GM19452 (cell line): ENCODE results near the gene RHBDF1.

Experiments
- ATAC-seq: cut with Tn5 transposase; IDR thresholded peaks from one replicate; pipeline ENCODE4 v1.9.1; 2021; ENCODE audit not compliant: unreplicated experiment

Gene RHBDF1, protein sequence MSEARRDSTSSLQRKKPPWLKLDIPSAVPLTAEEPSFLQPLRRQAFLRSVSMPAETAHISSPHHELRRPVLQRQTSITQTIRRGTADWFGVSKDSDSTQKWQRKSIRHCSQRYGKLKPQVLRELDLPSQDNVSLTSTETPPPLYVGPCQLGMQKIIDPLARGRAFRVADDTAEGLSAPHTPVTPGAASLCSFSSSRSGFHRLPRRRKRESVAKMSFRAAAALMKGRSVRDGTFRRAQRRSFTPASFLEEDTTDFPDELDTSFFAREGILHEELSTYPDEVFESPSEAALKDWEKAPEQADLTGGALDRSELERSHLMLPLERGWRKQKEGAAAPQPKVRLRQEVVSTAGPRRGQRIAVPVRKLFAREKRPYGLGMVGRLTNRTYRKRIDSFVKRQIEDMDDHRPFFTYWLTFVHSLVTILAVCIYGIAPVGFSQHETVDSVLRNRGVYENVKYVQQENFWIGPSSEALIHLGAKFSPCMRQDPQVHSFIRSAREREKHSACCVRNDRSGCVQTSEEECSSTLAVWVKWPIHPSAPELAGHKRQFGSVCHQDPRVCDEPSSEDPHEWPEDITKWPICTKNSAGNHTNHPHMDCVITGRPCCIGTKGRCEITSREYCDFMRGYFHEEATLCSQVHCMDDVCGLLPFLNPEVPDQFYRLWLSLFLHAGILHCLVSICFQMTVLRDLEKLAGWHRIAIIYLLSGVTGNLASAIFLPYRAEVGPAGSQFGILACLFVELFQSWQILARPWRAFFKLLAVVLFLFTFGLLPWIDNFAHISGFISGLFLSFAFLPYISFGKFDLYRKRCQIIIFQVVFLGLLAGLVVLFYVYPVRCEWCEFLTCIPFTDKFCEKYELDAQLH

DNA sequence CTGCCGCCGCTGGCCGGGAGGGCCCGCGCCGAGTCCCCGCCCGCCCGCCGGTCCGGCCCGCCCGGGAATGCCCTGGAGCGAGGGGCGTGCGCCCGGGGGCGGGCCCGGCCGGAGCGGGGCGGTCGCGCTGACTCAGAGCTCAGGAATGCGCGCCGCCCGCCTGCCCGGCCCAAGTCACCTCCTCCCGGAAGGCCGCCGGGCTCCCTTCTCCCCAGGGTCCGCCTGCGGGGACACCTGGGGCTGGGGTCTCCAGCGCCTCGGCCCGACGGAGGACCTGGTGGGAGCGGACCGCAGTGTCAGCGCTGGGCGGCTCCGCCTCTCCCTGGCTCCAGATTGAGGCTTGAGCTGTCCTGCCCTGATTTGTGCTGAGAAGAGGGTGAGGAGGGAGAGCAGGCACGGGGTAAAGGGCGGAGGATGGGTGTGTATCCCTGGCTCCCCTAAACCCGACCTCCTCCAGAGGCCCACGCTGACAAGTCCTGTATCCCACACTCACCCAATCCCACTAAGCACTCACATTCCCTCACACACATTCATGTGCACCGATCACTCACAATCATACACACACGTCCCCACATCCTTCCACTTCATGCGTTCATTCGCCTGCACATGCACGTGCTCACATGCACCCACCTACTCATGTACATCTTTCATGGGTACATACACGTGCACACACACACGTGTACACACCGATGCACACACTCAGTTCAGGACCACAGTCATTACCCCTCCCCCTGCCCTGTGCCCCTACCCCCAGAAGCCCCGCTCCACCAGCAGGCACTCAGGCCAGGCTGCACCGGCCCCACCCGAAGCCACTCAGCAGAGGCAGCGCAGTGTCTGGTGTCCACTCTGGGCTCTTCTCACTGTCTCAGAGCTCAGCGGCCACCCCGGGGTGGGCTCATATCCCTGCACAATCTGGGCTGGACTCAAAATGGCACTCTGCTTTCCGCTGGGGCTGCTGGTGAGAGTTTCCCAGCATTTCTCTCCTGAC lies at the start of gene RHBDF1:
RHBDF1 (minus strand) TSS at position 71 of the 988 bp plus-strand sequence. CDS start 7,616 bp downstream, outside the sequence.
- no peak for ATAC-seq

DNA sequence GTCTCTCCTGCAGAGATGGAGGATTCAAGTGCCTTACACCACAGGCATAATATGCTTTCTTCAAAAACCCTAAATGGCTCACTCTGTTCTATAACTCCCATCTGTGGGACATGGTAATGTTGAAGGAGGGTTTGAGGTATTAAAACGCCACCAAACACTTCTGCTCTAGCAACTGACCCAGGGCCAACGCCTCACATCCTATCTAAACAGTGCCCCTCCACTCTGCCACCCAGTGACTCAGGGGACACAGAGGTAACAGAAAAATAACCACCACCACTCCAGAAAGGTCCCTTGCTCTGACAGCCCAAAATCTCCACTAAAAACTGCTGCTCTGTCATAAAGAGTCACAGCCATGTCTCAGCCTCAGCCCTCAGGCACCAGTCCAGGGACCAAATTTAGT lies 48.3 kb upstream of the RHBDF1 start:
- no peak for ATAC-seq

DNA sequence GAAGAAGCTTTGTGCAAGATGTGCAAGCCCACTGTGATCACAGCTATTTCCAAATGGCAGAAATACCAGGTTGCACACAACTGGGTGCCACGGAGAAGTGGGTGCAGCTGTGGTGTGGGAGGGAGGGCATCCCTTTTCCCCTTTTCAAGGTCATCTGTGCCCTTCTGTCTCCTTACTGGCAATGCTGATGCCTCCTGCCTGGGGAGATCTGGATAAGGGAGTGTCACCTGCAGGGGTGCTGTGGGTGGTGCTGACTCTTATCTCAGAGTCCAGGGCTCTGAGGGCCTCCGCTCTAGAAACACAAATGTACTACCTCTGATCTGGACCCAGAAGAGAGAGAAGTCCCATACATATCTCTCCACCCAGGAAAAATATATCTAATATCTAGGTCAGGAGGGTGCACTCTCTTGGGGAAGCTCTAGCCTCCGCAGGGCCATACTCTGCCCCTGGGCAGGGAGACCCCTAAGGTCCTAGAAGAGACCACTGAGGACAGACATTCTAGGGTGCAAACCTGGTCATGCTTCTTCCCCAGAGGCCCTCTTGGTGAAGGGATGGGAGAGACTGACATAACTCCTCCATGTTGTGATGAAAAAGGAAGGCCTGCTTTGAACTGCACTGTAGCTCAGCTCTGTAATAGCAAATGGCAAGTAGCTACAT lies 47.5 kb upstream of the RHBDF1 start:
- no peak for ATAC-seq

DNA sequence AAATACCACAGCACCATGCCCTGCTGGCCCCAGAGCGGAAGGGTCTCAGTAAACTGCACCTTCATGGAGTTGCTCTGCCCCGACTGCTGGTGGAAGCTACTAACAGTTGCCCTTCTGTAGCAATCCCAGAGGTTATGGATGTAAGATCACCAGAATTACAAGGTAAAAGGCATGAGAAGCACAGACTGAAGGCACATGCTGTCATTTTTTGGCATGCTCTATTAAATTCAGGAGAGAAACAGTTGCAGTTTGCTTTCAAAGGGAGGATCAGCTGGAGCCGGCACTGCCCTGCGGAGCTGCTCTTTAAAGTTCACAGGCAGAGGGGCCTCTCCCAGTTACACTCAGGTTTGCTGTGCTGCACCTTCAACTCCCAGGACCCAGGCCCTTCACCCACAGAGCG lies 46.9 kb upstream of the RHBDF1 start:
- ATAC-seq: no peak

DNA sequence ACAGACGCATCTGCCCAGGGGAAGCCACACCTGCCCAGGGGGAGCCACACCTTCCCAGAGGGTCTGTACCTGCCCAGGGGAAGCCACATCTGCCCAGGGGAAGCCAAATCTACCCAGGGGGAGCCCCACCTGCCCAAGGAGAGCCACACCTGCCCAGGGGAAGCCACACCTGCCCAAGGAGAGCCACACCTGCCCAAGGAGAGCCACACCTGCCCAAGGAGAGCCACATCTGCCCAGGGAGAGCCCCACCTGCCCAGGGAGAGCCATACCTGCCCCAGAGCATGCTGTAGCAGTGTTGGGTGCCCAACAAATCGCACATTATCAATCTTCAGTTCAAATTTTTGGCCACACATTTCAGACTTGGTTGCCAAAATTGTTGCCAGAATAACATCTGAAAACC lies 46.4 kb upstream of the RHBDF1 start:
- ATAC-seq: no peak

DNA sequence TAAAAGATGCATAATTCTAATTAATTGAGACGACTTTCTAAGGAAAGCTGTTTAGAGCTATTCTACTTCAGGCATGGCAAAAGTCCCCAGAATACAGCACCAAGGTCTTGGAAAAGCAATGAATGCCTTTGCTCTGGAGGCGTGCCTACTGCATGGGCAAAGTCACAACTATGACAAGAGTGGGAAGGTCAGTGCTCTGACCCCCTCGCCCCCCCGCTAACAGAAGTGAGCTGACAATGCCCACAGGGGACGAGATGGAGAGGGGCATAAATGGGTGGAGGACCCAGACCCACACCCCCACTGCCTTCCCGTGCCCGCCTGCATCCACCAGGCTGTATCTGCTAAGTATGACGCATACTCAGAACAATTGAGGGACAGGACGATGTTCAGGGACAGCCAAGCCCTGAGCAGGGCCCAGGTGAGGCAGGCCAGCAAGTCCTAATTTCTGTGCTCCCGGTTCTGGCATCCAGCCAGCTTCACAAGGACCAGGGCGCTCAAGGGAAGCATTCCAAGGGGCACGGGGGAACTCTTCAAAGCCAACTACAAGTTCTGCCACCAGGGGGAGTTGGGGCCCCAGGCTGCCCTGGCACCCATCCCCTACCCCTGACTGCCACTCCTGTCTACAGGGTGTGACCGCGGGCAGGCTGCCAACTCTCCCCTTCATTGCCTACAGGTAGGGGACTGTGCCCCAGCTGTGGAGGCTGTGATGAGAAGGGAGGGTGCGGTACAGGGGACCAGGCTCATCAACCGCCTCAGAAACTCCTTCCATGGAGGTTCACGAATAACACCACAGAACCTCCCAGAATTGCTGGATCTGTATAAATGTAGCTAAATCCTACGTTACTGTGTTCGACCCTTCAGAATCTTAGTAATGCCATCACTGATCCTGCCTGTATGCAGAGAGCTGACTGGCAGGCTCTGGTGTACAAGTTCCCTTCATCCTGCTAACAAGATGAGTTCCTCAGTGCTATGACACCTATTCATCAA lies 45.2 kb upstream of the RHBDF1 start:
- no peak for ATAC-seq

DNA sequence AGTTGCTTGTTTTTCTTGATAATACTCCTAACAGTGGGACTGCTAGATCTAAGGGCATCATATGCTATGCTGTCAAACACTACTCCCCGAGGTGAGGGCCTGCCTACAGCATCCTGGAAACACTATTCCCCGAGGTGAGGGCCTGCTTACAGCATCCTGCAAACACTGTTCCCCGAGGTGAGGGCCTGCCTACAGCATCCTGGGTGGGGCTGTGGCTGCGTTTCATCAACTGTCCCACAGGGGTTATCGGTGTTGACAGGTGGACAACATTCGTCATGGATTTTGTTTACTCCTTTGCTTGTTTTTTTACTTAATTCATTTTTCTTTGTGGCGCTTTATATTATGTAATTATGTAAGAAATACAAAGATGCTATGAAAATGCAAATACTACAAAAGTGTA lies 43.6 kb upstream of the RHBDF1 start:
- no peak for ATAC-seq

DNA sequence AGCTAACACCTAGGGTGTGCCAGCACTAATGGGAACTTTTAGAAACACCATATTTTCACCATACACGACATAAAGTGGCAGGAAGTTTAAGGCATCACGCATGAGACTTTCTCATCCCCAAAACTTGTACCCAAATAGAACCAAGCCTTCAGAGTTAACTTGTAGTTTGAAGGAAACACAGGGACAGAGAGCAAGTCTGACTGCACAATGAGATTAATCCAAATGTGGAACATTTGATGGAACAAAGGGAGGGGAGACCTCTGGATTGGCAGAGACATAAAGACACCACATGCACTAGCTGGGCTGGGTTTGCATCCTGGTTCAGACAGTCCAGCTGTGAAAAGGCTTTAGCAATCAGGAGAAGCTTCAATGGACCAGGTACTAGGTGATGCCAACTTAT lies 41.9 kb upstream of the RHBDF1 start:
- ATAC-seq: no peak

DNA sequence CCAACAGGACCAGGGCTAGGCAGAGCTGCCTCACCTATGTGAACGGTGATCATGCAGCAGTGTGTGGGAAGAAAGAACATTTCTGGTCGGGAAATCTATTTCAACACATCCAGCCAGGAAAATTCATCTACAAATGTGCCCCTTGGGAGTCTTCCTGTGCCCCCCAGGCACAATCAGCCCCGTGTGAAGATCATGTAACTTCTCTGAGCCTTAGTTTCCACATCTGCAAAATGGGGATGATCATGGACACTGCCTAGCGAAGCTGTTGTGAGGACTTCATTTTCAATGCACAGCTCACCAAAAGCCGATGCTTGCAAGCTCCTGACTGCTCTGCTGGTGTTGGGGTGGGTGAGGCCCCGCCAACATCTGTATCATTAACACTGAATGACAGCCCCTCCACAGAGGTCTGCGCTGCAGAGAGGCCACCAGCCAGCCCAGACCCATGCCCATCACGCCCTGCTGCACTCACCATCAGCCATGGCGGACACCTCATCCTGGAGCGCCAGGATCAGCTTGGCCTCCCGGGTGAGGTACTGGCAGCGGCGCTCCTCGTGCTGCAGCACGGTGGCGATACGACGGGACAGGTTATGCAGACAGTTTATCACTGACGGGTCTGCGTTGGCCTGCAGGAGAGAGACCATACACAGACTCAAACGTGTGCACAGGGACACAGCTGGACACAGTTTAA lies 39.9 kb upstream of the RHBDF1 start:
- no peak for ATAC-seq

DNA sequence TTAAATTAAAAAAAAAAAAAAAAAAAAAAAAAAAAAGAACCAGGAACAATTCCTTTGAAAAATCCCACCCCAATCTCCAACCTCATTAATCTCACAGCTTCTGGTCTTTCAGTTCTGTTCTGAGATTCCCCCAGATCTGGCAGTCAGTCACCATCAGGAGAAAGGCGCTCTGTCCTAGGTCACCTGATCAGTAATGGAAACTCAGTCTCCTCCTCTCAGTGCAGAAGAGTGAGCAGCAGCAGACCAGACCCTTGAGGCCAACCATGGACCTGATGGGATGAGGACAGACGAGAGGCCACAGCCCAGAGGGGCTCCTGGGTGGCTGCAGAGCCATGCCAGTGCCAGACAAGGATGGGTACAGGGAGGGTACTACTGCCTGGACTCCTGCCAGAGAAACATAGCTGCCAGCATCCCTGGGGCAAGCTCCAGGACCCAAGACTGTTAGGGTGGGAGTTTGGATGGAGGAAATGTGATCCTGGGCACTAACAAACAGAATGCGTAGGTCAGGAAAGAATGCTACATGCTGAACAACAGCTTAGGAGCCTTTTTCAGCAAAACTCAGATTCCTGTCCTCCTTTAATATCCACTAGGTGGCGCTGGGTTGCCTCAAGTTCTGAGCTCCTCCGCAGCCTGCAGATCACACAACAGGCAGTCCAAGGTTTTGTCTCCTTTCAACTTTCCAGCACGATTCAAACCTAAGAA lies 34.3 kb upstream of the RHBDF1 start:
- no peak for ATAC-seq

DNA sequence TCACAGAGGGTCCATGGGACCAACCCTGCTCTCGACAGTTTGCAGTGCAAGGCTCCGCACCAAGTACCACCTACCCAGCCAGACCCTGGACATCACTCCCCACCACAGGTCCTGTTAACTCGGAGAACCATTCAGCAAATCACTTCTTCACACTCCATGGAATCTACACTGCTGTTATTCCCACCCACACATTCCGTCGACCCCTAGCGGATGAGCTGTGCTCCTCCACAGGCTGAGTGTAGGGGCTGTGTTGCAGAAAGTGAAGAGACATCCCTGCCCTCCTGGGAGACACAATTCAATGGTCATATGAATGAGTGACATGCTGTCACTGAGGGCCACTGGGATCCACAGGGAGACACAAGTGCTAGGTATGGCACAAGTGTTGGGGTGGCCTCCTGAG lies 33.1 kb upstream of the RHBDF1 start:
- no peak for ATAC-seq

DNA sequence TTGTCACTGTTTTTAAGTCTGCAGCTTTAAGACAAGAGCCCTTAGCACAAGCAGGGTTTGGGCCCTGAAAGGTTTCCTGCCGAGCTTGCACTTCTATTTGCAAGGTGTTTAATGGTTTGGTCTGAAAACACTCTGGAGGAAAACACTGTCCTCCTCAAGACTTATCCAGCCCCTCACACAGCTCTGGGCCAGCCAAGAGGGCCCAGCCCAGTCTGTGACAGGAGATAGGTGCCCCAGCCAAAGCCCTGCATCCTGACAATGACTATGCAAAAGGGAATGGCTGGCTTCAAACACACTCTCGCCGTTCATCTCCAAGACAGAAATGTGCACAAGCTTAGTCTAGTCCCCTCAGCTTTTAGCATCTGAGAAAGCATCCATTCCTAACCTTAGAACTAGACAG lies 32.5 kb upstream of the RHBDF1 start:
- no peak for ATAC-seq

DNA sequence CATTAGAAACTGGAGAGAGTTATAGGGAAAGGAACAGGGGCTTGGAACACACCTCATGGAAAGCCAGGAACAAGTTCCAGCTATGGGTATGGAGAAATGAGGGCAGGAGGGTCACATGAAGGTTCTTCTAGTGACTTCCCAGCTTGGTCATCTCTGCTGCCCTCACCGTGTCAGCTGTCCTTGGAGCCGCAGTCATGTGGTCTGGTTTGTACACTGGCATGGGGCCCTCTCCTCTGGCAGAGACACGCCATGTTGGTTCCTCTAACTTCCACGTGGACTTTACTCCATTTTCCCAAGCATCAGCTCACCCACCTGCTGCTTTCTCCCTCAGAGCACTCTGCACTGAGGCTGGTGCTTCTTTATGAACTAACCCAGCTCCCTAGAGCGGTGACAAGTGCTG lies 31.9 kb upstream of the RHBDF1 start:
- ATAC-seq: no peak

DNA sequence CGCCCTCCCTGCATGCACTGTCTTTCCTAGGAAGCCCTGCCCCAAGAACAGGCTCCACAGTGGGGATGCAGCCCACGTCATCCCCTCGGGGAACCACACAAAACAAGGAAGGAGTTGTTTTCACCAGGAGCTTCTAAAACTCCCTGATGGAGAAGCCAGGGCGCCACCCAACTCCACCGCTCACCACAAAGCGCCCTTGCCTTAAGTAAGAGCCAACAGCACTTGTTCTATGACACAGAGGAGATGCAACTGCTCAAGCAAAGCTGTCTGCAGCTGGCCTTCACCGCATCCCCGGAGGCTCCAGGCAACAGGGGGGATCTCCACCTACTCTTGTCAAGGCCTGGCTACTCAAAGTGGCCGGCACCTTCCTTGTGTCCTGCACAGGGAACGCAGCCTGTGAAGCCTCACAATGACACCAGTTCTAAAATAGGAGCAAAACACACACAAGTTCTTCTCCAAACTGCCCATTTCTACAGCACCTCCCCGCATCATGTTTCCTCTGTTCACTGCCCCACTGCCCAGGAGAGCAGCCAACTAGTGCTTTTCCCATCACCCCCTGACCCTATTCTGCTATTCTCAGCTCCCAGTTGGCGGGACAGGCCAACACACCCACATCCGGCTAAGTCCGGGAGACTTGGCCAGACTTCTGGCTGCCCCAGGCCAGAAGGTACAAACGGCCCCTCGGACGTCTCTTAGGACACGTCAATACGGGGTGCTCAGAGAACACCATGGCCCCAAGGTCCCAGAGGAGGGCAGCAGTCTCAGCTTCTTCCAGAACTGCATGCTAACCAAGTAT lies 29.8 kb upstream of the RHBDF1 start:
- no peak for ATAC-seq

DNA sequence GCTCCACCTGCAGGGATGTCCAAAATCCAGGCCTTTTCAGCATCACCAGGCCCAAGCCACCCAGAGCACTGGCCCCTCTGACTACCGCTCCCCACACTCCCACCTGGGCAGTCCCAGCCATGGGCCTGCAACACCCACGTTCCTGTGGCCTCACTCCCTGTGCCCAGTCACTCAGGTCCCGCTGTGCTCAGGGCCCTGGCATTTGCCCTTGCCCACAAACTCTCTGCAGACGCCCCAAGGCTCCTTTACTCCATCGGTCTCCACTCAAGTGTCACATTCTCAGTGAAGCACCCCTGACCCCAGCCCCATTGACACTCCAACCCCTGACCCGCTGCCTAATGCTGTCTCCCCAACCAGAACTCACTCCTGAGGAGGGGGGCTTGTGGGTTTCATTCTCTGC lies 29.2 kb upstream of the RHBDF1 start:
- ATAC-seq: no peak

DNA sequence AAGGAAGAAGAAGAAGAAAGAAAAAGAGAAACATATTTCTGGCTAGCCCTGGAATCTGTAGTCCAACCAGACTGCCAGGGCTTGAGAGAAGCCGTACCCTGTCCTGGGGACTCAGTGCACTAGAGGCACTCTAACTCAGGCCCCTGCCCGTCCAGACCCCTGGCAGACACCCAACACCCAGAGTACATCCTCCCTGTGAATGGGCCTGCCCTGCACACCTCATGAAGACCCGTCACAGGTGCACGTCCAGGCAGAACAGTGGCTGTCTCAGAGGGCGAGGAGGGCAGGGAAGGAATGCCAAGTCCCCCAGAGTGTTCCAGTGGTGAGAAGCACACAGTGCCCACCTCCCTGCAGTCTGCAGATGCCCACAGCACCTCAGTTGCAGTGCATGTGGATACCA lies 28.6 kb upstream of the RHBDF1 start:
- no peak for ATAC-seq

DNA sequence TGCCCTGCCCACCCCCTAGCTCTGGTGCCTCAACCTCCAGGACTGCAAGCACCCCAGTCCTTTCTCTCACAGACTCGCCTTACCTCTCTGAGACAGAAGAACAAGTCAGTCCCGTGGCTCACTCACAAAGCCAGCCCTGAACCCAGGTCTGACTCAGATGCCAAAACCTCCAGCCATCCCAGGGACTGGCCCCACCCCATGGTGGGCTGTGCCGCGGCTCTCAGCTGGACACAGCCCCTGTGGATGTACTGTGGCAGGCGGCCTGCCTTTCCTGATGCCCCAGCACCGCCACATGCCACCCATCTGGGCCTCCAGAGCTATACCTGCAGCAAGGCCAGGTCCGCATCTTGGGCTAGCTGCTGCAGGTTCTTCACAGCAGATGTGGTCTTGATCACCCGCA lies 25.4 kb upstream of the RHBDF1 start:
- ATAC-seq: no peak
